Endothelial cell of umbilical vein (primary cell): ENCODE results near the gene CELSR2. TPM values are rescaled to one million over a fixed set of nuclear protein-coding genes. Genes with fewer than 3 reads are reported as not detected.

ENCODE experiments used
- BruUV-seq: library from RNA; stranded (reverse); fragments of 400-500 nt; replicated peaks from 2 replicates; lab custom pipeline; 2021; lab: Mats Ljungman, UMichigan
- CTCF ChIA-PET: fragments of 300-600, 350-600 bp; sonication (Branson Sonifier 250); formaldehyde crosslinking; loops from one replicate; lab custom pipeline; 2021; ENCODE audit warnings: antibody characterized with exemption, inconsistent platforms; lab: Charles Lee
- POLR2A ChIA-PET: fragments of 300-600, 350-600 bp; sonication (Branson Sonifier 250); formaldehyde crosslinking; loops from one replicate; lab custom pipeline; 2021; ENCODE audit warnings: antibody characterized with exemption, inconsistent platforms; lab: Charles Lee
- DNase-seq: peaks from one replicate; pipeline ENCODE4 v3.0.0-alpha.2; 2011; ENCODE audit warnings: low read depth, low spot score
- FAIRE-seq: peaks from 2 replicates; lab custom pipeline; 2011; peaks lifted over from hg19 to GRCh38; lab: Jason Lieb, UNC
- H2AFZ ChIP-seq: 2 replicates; pipeline ENCODE4 v1.6.0; 2012; ENCODE audit warnings: low read depth, low read length, control low read depth, inconsistent platforms
- H3K27ac ChIP-seq: 2 replicates; pipeline ENCODE4 v1.5.1; 2011; ENCODE audit warnings: low read depth, mild to moderate bottlenecking, control low read depth, low read length, moderate library complexity; ENCODE audit not compliant: insufficient read depth
- H3K27me3 ChIP-seq, 2 experiments: 2 replicates each; pipeline versions ENCODE4 v1.6.0 to v1.6.1; 2011; ENCODE audit warnings: low read length in 2 of 2, mixed read lengths in 1 of 2; ENCODE audit not compliant: control insufficient read depth in 2 of 2, insufficient read depth in 2 of 2
- H3K36me3 ChIP-seq, 2 experiments: 2 replicates in 1 of 2; 3 replicates in 1 of 2; pipeline ENCODE4 v1.5.1; 2011; ENCODE audit warnings: low read length in 2 of 2, mild to moderate bottlenecking in 1 of 2, moderate library complexity in 1 of 2; ENCODE audit not compliant: control insufficient read depth in 2 of 2, insufficient read depth in 2 of 2; ENCODE audit errors: extremely low read depth in 1 of 2
- H3K4me1 ChIP-seq: 3 replicates; pipeline ENCODE4 v1.5.1; 2011; ENCODE audit warnings: mild to moderate bottlenecking, low read length; ENCODE audit not compliant: control insufficient read depth, insufficient read depth; ENCODE audit errors: extremely low read depth
- H3K4me2 ChIP-seq: 2 replicates; pipeline ENCODE4 v1.6.1; 2011; ENCODE audit warnings: low read length, control low read depth, mixed read lengths; ENCODE audit not compliant: insufficient read depth
- H3K4me3 ChIP-seq, 3 experiments: fragments of 200-600 bp in 1 of 3; sonication (generic), shearing (Covaris generic) in 1 of 3; replicated peaks in 1 of 3; 2 replicates each; pipeline ENCODE4 v1.5.1; 2011 to 2016; ENCODE audit warnings: control low read depth in 3 of 3, low read length in 3 of 3, mild to moderate bottlenecking in 2 of 3, inconsistent platforms in 1 of 3, low read depth in 1 of 3, moderate library complexity in 1 of 3; ENCODE audit not compliant: insufficient read depth in 1 of 3
- H3K79me2 ChIP-seq: 2 replicates; pipeline ENCODE4 v1.6.0; 2012; ENCODE audit warnings: low read length, inconsistent platforms; ENCODE audit not compliant: control insufficient read depth, insufficient read depth
- H3K9ac ChIP-seq: replicated peaks from 2 replicates; pipeline ENCODE3; 2011; ENCODE audit warnings: low read length, control low read depth; ENCODE audit not compliant: insufficient read depth; ENCODE audit errors: extremely low read depth
- H3K9me1 ChIP-seq: replicated peaks from 3 replicates; pipeline ENCODE4 v1.6.0; 2011; ENCODE audit warnings: mild to moderate bottlenecking, low read length; ENCODE audit not compliant: control insufficient read depth, insufficient read depth; ENCODE audit errors: extremely low read depth
- H3K9me3 ChIP-seq: replicated peaks from 2 replicates; pipeline ENCODE4 v1.5.1; 2012; ENCODE audit warnings: low read length, inconsistent platforms; ENCODE audit not compliant: control insufficient read depth, insufficient read depth
- H4K20me1 ChIP-seq: replicated peaks from 2 replicates; pipeline ENCODE3; 2011; ENCODE audit warnings: mild to moderate bottlenecking, low read length; ENCODE audit not compliant: control insufficient read depth, insufficient read depth; ENCODE audit errors: extremely low read depth
- CTCF ChIP-seq, 2 donors: IDR thresholded peaks; 1 replicate in 1 of 2; 2 replicates in 1 of 2; pipeline ENCODE4 v1.5.1; 2011; ENCODE audit warnings: low read length in 2 of 2, mild to moderate bottlenecking in 2 of 2, moderate library complexity in 2 of 2, control low read depth in 1 of 2, inconsistent platforms in 1 of 2, low read depth in 1 of 2; ENCODE audit not compliant: insufficient read depth in 1 of 2; ENCODE audit errors: extremely low read depth in 1 of 2
- EZH2 ChIP-seq: IDR thresholded peaks from 2 replicates; pipeline ENCODE4 v1.6.1; 2012; ENCODE audit warnings: borderline replicate concordance, low read depth, mild to moderate bottlenecking, moderate library complexity, low read length, inconsistent platforms; ENCODE audit not compliant: severe bottlenecking
- FOS ChIP-seq: IDR thresholded peaks from 2 replicates; pipeline ENCODE4 v1.6.1; 2011; ENCODE audit warnings: mild to moderate bottlenecking, low read length, moderate library complexity, borderline replicate concordance; ENCODE audit not compliant: insufficient read depth
- GATA2 ChIP-seq: IDR thresholded peaks from 2 replicates; pipeline ENCODE4 v1.7.0; 2011; ENCODE audit warnings: low read depth, mild to moderate bottlenecking, moderate library complexity, mixed read lengths, low read length; ENCODE audit not compliant: insufficient read length, insufficient read depth
- JUN ChIP-seq: IDR thresholded peaks from 2 replicates; pipeline ENCODE4 v1.6.1; 2011; ENCODE audit warnings: borderline replicate concordance, low read depth; ENCODE audit not compliant: insufficient read length, insufficient read depth
- MAX ChIP-seq: IDR thresholded peaks from 2 replicates; pipeline ENCODE4 v1.6.1; 2011; ENCODE audit not compliant: insufficient read depth, insufficient read length
- MYC ChIP-seq: IDR thresholded peaks from one replicate; pipeline ENCODE4 v1.6.1; 2011; ENCODE audit warnings: mild to moderate bottlenecking, low read depth, low read length
- POLR2A ChIP-seq: IDR thresholded peaks from 2 replicates; pipeline ENCODE4 v1.6.1; 2012; ENCODE audit warnings: low read depth, mild to moderate bottlenecking, control low read depth, low read length
- POLR2AphosphoS5 ChIP-seq: IDR thresholded peaks from 2 replicates; pipeline ENCODE4 v1.6.1; 2012; ENCODE audit warnings: low read depth, mild to moderate bottlenecking, control low read depth, low read length, moderate library complexity; ENCODE audit not compliant: insufficient read depth
- dilution Hi-C: fragments of 300-500 bp; cut with MboI; formaldehyde crosslinking; loops from one replicate; pipeline ENCODE4 v1.15.0; 2019; ENCODE audit warnings: low sequenced_read_pairs; ENCODE audit not compliant: extremely low pct_ligation_motif_present
- intact Hi-C: fragments of 100-400 bp; cut with micrococcal nuclease; formaldehyde crosslinking; loops from one replicate; pipeline ENCODE4 v1.10.0; 2022
- polyA plus RNA-seq, 4 experiments: library from polyadenylated mRNA; depleted of rRNA in 3 of 4; stranded (reverse) in 3 of 4; unstranded in 1 of 4; fragments of >200 nt; gene quantifications; 2 replicates each; pipeline versions ENCODE4 v1.2.1 to v1.2.3, GENCODE V29; 2011 to 2012; ENCODE audit warnings: missing spikeins in 1 of 4
- total RNA-seq: library from RNA; stranded (reverse); gene quantifications from 2 replicates; pipeline ENCODE4 v1.2.3, GENCODE V29; 2021

The CELSR2 gene
- total and polyA plus RNA-seq, 2 donors (not counting 3 experiments of a cell fraction or from before 2014, with no cell fraction given), result 0.90 to 1.4 TPM

GRCh38 chr1:109315288-109315687 lies 65.9 kb downstream of the CELSR2 start:
- no peaks in the 10 kb centered on the region for H3K36me3 ChIP-seq
- H3K4me3 ChIP-seq, result no peak overlapping the region
- POLR2A ChIA-PET, result no interaction called here
- no peak overlapping the region for H3K27ac ChIP-seq
- H3K4me2 ChIP-seq, result no peak overlapping the region
- CTCF ChIA-PET, result interaction anchor here (1.4 kb wide), 1 partner anchor 83 kb away, joined by 4 read pairs; no protein-coding TSS in a partner anchor
- no peak for FAIRE-seq
- dilution Hi-C loops (no loop called here), intact Hi-C loops (no loop called here)
- no TSS peak for BruUV-seq
- no peaks in the 10 kb centered on the region for H3K9me1 ChIP-seq
- no peak overlapping the region for H3K9ac ChIP-seq
- no peak overlapping the region for H2AFZ ChIP-seq
- peaks cover 3 to 6% of the 10 kb centered on the region in 2 experiments for H3K27me3 ChIP-seq
- no peaks in the 10 kb centered on the region for H3K9me3 ChIP-seq
- no peaks in the 10 kb centered on the region for H4K20me1 ChIP-seq
- H3K4me1 ChIP-seq, result no peaks in the 10 kb centered on the region
- no peak for DNase-seq
- TF ChIP-seq POLR2AphosphoS5 (no peak), FOS (no peak), GATA2 (no peak), MAX (no peak), CTCF (IDR thresholded peaks at IDR 0.05; ENCODE audit: extremely low read depth in 1 of 2, insufficient read depth in 1 of 2, low read depth in 1 of 2, low read length in 2 of 2) (no peak), EZH2 (no peak), JUN (no peak), POLR2A (no peak), MYC (no peak)
- no peaks in the 10 kb centered on the region for H3K79me2 ChIP-seq
